GM18498 (cell line): ENCODE data around the gene HPGDS.
"Not testable (repeated sequence)": the region's sequence is repeated elsewhere in the genome, so short reads cannot be mapped to it uniquely, and the experiment has no call there.

Experiments
- ATAC-seq: cut with Tn5 transposase; IDR thresholded peaks from one replicate; pipeline ENCODE4 v1.9.1; 2021; ENCODE audit warnings: mild to moderate bottlenecking, moderate library complexity; ENCODE audit not compliant: unreplicated experiment

Gene HPGDS

GRCh38 chr4:94342694-94343093 lies at the start of gene HPGDS:
Gene HPGDS, minus strand, starts transcription at chr4:94342836. Its CDS starts 8,207 bp downstream, at chr4:94334629.
- no peak for ATAC-seq

GRCh38 chr4:94390804-94391410 lies 48.3 kb upstream of the HPGDS start:
- ATAC-seq: no peak

GRCh38 chr4:94389595-94390267 lies 47.1 kb upstream of the HPGDS start:
- no peak for ATAC-seq

GRCh38 chr4:94387965-94388364 lies 45.3 kb upstream of the HPGDS start:
- ATAC-seq: not testable (repeated sequence)

GRCh38 chr4:94385452-94385851 lies 42.8 kb upstream of the HPGDS start:
- ATAC-seq: not testable (repeated sequence)

GRCh38 chr4:94382891-94383290 lies 40.3 kb upstream of the HPGDS start:
- not testable (repeated sequence) for ATAC-seq

GRCh38 chr4:94378047-94378446 lies 35.4 kb upstream of the HPGDS start:
- no peak for ATAC-seq

- no peak for ATAC-seq
These were observed 34.7 kb upstream of the HPGDS start for GRCh38 chr4:94377294-94377693.

GRCh38 chr4:94375364-94375763 lies 32.7 kb upstream of the HPGDS start:
- ATAC-seq: no peak

- ATAC-seq: no peak
These were observed 31.1 kb upstream of the HPGDS start for GRCh38 chr4:94373752-94374151.

- no peak for ATAC-seq
These were observed 30.4 kb upstream of the HPGDS start for GRCh38 chr4:94372991-94373390.

- no peak for ATAC-seq
These were observed 29.8 kb upstream of the HPGDS start for GRCh38 chr4:94372228-94372978.

GRCh38 chr4:94371290-94371689 lies 28.7 kb upstream of the HPGDS start:
- ATAC-seq: no peak

GRCh38 chr4:94370533-94371254 lies 28.1 kb upstream of the HPGDS start:
- no peak for ATAC-seq

GRCh38 chr4:94369046-94369445 lies 26.4 kb upstream of the HPGDS start:
- no peak for ATAC-seq

- ATAC-seq: no peak
These were observed 25.8 kb upstream of the HPGDS start for GRCh38 chr4:94368459-94368858.

- no peak for ATAC-seq
These were observed 22.7 kb upstream of the HPGDS start for GRCh38 chr4:94365304-94365703.

GRCh38 chr4:94364527-94364926 lies 21.9 kb upstream of the HPGDS start:
- no peak for ATAC-seq

- no peak for ATAC-seq
These were observed 20.6 kb upstream of the HPGDS start for GRCh38 chr4:94363136-94363655.

- no peak for ATAC-seq
These were observed 17.2 kb upstream of the HPGDS start for GRCh38 chr4:94359838-94360237.

- no peak for ATAC-seq
These were observed 16.6 kb upstream of the HPGDS start for GRCh38 chr4:94359221-94359620.
